AG08395 (cell line): Measurements from ENCODE around the gene AFF3.
"Not testable (repeated sequence)": the region's sequence is repeated elsewhere in the genome, so short reads cannot be mapped to it uniquely, and the experiment has no call there.

Experiments used
- DNase-seq: peaks from one replicate; pipeline ENCODE4 v3.0.0; 2012; ENCODE audit warnings: mixed read lengths, low spot score

Gene AFF3

GRCh38 chr2:100142393-100142792 is at the start of gene AFF3:
Gene AFF3, minus strand, starts transcription at chr2:100142590. Its CDS starts 38,136 bp downstream, at chr2:100104454.
- DNase-seq: no peak

GRCh38 chr2:100189387-100189786 is 47.0 kb upstream of the AFF3 start:
- no peak for DNase-seq

- no peak for DNase-seq
These were observed 45.9 kb upstream of the AFF3 start for GRCh38 chr2:100188326-100188725.

GRCh38 chr2:100186126-100186525 is 43.7 kb upstream of the AFF3 start:
- no peak for DNase-seq

GRCh38 chr2:100185516-100185915 is 43.1 kb upstream of the AFF3 start:
- DNase-seq: no peak

GRCh38 chr2:100185105-100185504 is 42.7 kb upstream of the AFF3 start:
- DNase-seq: peak; percentile 19

GRCh38 chr2:100184055-100184737 is 41.8 kb upstream of the AFF3 start:
- DNase-seq: no peak

- peak; percentile 36 for DNase-seq
These were observed 40.3 kb upstream of the AFF3 start for GRCh38 chr2:100182494-100183361.

GRCh38 chr2:100180503-100180902 is 38.1 kb upstream of the AFF3 start:
- no peak for DNase-seq

GRCh38 chr2:100179806-100180205 is 37.4 kb upstream of the AFF3 start:
- no peak for DNase-seq

GRCh38 chr2:100178864-100179263 is 36.5 kb upstream of the AFF3 start:
- no peak for DNase-seq

GRCh38 chr2:100178085-100178788 is 35.8 kb upstream of the AFF3 start:
- no peak for DNase-seq

GRCh38 chr2:100176925-100177324 is 34.5 kb upstream of the AFF3 start:
- no peak for DNase-seq

GRCh38 chr2:100174026-100174431 is 31.6 kb upstream of the AFF3 start:
- DNase-seq: peak; percentile 52

- no peak for DNase-seq
These were observed 24.3 kb upstream of the AFF3 start for GRCh38 chr2:100166701-100167100.

GRCh38 chr2:100163605-100164004 is 21.2 kb upstream of the AFF3 start:
- DNase-seq: no peak

- DNase-seq: no peak
These were observed 19.7 kb upstream of the AFF3 start for GRCh38 chr2:100161945-100162620.

- no peak for DNase-seq
These were observed 18.0 kb upstream of the AFF3 start for GRCh38 chr2:100160396-100160795.

GRCh38 chr2:100151832-100152231 is 9.4 kb upstream of the AFF3 start:
- not testable (repeated sequence) for DNase-seq

- no peak for DNase-seq
These were observed 8.9 kb upstream of the AFF3 start for GRCh38 chr2:100151310-100151709.

GRCh38 chr2:100148883-100149282 is 6.5 kb upstream of the AFF3 start:
- no peak for DNase-seq

- DNase-seq: no peak
These were observed 4.2 kb upstream of the AFF3 start for GRCh38 chr2:100146657-100146960.
